Endothelial cell of hepatic sinusoid (primary cell): ENCODE data around the gene PARD3B.
"Not testable (repeated sequence)": the region's sequence is repeated elsewhere in the genome, so short reads cannot be mapped to it uniquely, and the experiment has no call there.

Experiments used
- in situ Hi-C: cut with HindIII; loops from 2 replicates; pipeline ENCODE4 v1.10.0; 2017; ENCODE audit warnings: low sequenced_read_pairs

PARD3B gene

GRCh38 chr2:204541637-204542036 lies 3.6 kb upstream of the PARD3B start:
- in situ Hi-C loops: no loop called here

- in situ Hi-C loops: no loop called here
Observed at GRCh38 chr2:204542982-204543608, 2.2 kb upstream of the PARD3B start.

GRCh38 chr2:204545861-204546735 lies 823 bp downstream of the PARD3B start:
- in situ Hi-C loops: no loop called here

GRCh38 chr2:204550751-204551511 lies 5.7 kb downstream of the PARD3B start:
- in situ Hi-C loops: no loop called here

- in situ Hi-C loops: no loop called here
Observed at GRCh38 chr2:204551512-204551863, 6.2 kb downstream of the PARD3B start.

- in situ Hi-C loops: no loop called here
Observed at GRCh38 chr2:204557604-204558003, 12.3 kb downstream of the PARD3B start.

- in situ Hi-C loops: not testable (repeated sequence)
Observed at GRCh38 chr2:204559358-204559757, 14.1 kb downstream of the PARD3B start.

- in situ Hi-C loops: no loop called here
Observed at GRCh38 chr2:204560902-204561301, 15.6 kb downstream of the PARD3B start.

GRCh38 chr2:204561771-204562170 lies 16.5 kb downstream of the PARD3B start:
- in situ Hi-C loops: no loop called here

GRCh38 chr2:204566439-204566838 lies 21.2 kb downstream of the PARD3B start:
- in situ Hi-C loops: no loop called here

- in situ Hi-C loops: no loop called here
Observed at GRCh38 chr2:204570421-204570820, 25.1 kb downstream of the PARD3B start.

- in situ Hi-C loops: no loop called here
Observed at GRCh38 chr2:204571041-204571440, 25.8 kb downstream of the PARD3B start.

GRCh38 chr2:204571911-204572310 lies 26.6 kb downstream of the PARD3B start:
- in situ Hi-C loops: no loop called here

- in situ Hi-C loops: no loop called here
Observed at GRCh38 chr2:204573221-204573620, 27.9 kb downstream of the PARD3B start.

- in situ Hi-C loops: no loop called here
Observed at GRCh38 chr2:204574486-204574885, 29.2 kb downstream of the PARD3B start.

GRCh38 chr2:204575463-204575862 lies 30.2 kb downstream of the PARD3B start:
- in situ Hi-C loops: no loop called here

- in situ Hi-C loops: no loop called here
Observed at GRCh38 chr2:204576362-204576979, 31.2 kb downstream of the PARD3B start.

GRCh38 chr2:204578928-204579598 lies 33.8 kb downstream of the PARD3B start:
- in situ Hi-C loops: no loop called here

GRCh38 chr2:204581946-204582345 lies 36.7 kb downstream of the PARD3B start:
- in situ Hi-C loops: no loop called here

- in situ Hi-C loops: no loop called here
Observed at GRCh38 chr2:204583773-204584172, 38.5 kb downstream of the PARD3B start.

GRCh38 chr2:204585930-204586329 lies 40.7 kb downstream of the PARD3B start:
- in situ Hi-C loops: no loop called here
